Amygdala (tissue), 56 donors: ENCODE results near the gene C12orf57.
A peak's percentile ranks its signal among the peaks of the same experiment; 100 is the strongest.

ENCODE experiments used
- DNase-seq, 56 donors: peaks; one replicate each; lab custom pipeline; 2025; lab: John Stamatoyannopoulos, UW

Gene C12orf57

GRCh38 chr12:6935371-6936193 lies 8.2 kb upstream of the C12orf57 start:
- no peak for DNase-seq

GRCh38 chr12:6936194-6936635 lies 7.6 kb upstream of the C12orf57 start:
- no peak for DNase-seq

GRCh38 chr12:6936636-6937480 lies 7.0 kb upstream of the C12orf57 start:
- peak in 3 of 56 donors; percentile 15 to 62 (median 52) for DNase-seq

- peak; percentile 19 to 95 (median 84) for DNase-seq
Observed at GRCh38 chr12:6937481-6938352, 6.1 kb upstream of the C12orf57 start.

GRCh38 chr12:6938353-6939190 lies 5.2 kb upstream of the C12orf57 start:
- no peak for DNase-seq

GRCh38 chr12:6939191-6939540 lies 4.7 kb upstream of the C12orf57 start:
- DNase-seq, result no peak

- peak in 1 of 56 donors; percentile 35 for DNase-seq
Observed at GRCh38 chr12:6941267-6941666, 2.6 kb upstream of the C12orf57 start.

GRCh38 chr12:6941782-6942181 lies 2.0 kb upstream of the C12orf57 start:
- no peak for DNase-seq

- peak in 1 of 56 donors; percentile 29 for DNase-seq
Observed at GRCh38 chr12:6942331-6942665, 1.5 kb upstream of the C12orf57 start.

GRCh38 chr12:6943389-6943721 lies 467 bp upstream of the C12orf57 start:
- DNase-seq, result peak in 52 of 56 donors; percentile 45 to 96 (median 78)

GRCh38 chr12:6944381-6945186 lies 762 bp downstream of the C12orf57 start:
- peak in 55 of 56 donors; percentile 40 to 93 (median 82) for DNase-seq

GRCh38 chr12:6945613-6946012 lies 1.8 kb downstream of the C12orf57 start:
- no peak for DNase-seq

- DNase-seq, result no peak
Observed at GRCh38 chr12:6946033-6946919, 2.5 kb downstream of the C12orf57 start.

GRCh38 chr12:6946920-6947374 lies 3.1 kb downstream of the C12orf57 start:
- DNase-seq, result no peak

- no peak for DNase-seq
Observed at GRCh38 chr12:6947615-6948014, 3.8 kb downstream of the C12orf57 start.

GRCh38 chr12:6948873-6949594 lies 5.2 kb downstream of the C12orf57 start:
- no peak for DNase-seq

- no peak for DNase-seq
Observed at GRCh38 chr12:6950401-6950801, 6.6 kb downstream of the C12orf57 start.
